ENCODE results near the gene UHRF1. TPM values are rescaled to one million over a fixed set of nuclear protein-coding genes. Genes with fewer than 3 reads are reported as not detected.

The UHRF1 gene
- polyA plus RNA-seq, 1 experiment, result 10.3 TPM

- H3K27me3 ChIP-seq (ENCODE audit: control insufficient read depth, insufficient read depth, low read length), result no peaks in the 10 kb centered on the region
- ChIA-PET CTCF (interaction anchor here (1.3 kb wide), 1 partner anchor 93 kb away, joined by 3 read pairs; no protein-coding TSS in a partner anchor), POLR2A (no interaction called here)
- TF ChIP-seq CTCF (IDR thresholded peaks at IDR 0.05; ENCODE audit: insufficient read depth, low read depth, low read length), result no peak
- H3K36me3 ChIP-seq (ENCODE audit: control insufficient read depth, insufficient read depth, low read length), result peaks cover 1% of the 10 kb centered on the region
- no peak overlapping the region for H3K4me3 ChIP-seq (ENCODE audit: low read depth, low read length)
- no peak for DNase-seq (ENCODE audit: low read depth)
These were observed 55.8 kb downstream of the UHRF1 start for GRCh38 chr19:4965061-4965460.

DNA sequence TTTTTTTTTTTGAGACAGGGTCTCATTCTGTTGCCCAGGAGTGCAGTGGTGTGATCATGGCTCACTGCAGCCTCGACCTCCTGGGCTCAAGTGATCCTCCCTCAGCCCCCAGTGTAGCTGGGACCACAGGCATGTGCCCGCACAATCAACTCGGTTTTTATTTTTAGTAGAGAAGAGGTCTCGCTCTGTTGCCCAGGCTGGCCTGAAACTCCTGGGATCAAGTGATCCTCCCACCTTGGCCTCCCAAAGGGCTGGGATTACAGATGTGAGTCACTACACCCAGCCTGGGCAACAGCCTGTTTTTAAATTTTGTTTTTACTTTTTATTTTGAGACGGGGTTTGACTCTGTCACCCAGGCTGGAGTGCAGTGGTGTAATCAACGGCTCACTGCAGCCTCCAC is 57.3 kb downstream of the UHRF1 start:
- TF ChIP-seq CTCF (IDR thresholded peaks at IDR 0.05; ENCODE audit: insufficient read depth, low read depth, low read length), result no peak
- ChIA-PET CTCF (interaction anchor here (1.0 kb wide), 1 partner anchor 157 kb away, joined by 3 read pairs; no protein-coding TSS in a partner anchor), POLR2A (no interaction called here)
- Histone ChIP-seq H3K4me3 (ENCODE audit: low read depth, low read length) (no peak overlapping the region), H3K36me3 (ENCODE audit: control insufficient read depth, insufficient read depth, low read length) (peaks cover 1% of the 10 kb centered on the region), H3K27me3 (ENCODE audit: control insufficient read depth, insufficient read depth, low read length) (no peaks in the 10 kb centered on the region)
- no peak for DNase-seq (ENCODE audit: low read depth)

- no peaks in the 10 kb centered on the region for H3K27me3 ChIP-seq (ENCODE audit: control insufficient read depth, insufficient read depth, low read length)
- CTCF ChIA-PET, result interaction anchor here (0.7 to 1.7 kb wide), 4 partner anchors 27 to 157 kb away, joined by 3 to 8 read pairs (median 4); no protein-coding TSS in a partner anchor
- POLR2A ChIA-PET, result interaction anchor here (1.2 kb wide), 1 partner anchor 11 kb away, joined by 3 read pairs; no protein-coding TSS in a partner anchor
- no peaks in the 10 kb centered on the region for H3K36me3 ChIP-seq (ENCODE audit: control insufficient read depth, insufficient read depth, low read length)
- no peak for TF ChIP-seq CTCF (IDR thresholded peaks at IDR 0.05; ENCODE audit: insufficient read depth, low read depth, low read length)
- peak overlapping the region; percentile 20 for H3K4me3 ChIP-seq (ENCODE audit: low read depth, low read length)
- DNase-seq (ENCODE audit: low read depth), result no peak
These were observed 58.6 kb downstream of the UHRF1 start for GRCh38 chr19:4967738-4968461.

DNA sequence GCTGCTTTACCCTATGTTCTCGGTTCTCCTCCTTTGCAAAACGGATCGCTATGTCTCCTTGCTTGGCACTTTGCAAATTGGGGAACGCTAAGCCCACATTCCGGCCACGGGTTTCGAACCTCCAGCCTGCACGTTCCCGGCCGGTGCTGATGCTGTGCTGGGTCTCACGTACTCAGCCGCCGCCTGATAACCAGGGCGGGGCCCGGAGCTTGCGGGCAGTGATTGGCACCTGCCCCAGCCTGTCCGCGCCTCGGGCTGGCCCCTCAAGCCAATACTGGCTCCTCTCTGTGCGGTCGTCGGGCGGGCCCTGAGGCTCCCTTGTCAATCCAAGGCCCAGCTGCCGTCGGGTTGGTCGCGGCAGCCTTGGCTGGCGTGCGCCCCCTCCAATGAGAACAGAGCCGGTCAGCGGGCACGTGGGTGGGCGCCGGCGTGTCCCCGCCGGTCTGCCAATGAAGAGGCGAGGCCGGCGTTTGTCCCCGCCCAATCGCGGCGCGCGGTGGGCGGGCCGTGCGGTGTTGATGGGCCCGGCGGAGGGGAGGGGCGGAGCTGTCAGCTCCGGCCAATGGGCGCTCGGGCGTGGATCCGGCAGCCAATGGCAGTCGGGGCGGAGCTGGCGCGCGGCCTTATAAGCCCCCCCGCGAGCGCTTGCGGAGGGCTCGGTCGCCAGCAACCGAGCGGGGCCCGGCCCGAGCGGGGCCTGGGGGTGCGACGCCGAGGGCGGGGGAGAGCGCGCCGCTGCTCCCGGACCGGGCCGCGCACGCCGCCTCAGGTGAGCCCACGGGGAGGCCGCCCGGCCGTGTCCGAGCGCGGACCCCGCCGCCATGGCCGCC is 59.4 kb downstream of the UHRF1 start, which contains the start of gene KDM4B:
Gene KDM4B (plus strand): TSS at position 652 of the 830 bp plus-strand sequence. CDS start 63,778 bp downstream, outside the sequence.
- Histone ChIP-seq H3K36me3 (ENCODE audit: control insufficient read depth, insufficient read depth, low read length) (no peaks in the 10 kb centered on the region), H3K4me3 (ENCODE audit: low read depth, low read length) (peak within 1 kb of the TSS; percentile 83), H3K27me3 (ENCODE audit: control insufficient read depth, insufficient read depth, low read length) (no peaks in the 10 kb centered on the region)
- ChIA-PET CTCF (interaction anchor here (0.6 to 1.7 kb wide), 7 partner anchors 17 to 160 kb away, joined by 3 to 8 read pairs (median 3); no protein-coding TSS in a partner anchor), POLR2A (interaction anchor here (0.7 to 1.2 kb wide), 3 partner anchors 10 to 57 kb away, joined by 3 to 6 read pairs (median 5); no protein-coding TSS in a partner anchor)
- TF ChIP-seq CTCF (IDR thresholded peaks at IDR 0.05; ENCODE audit: insufficient read depth, low read depth, low read length), result no peak
- peak; percentile 97 for DNase-seq (ENCODE audit: low read depth)

Measured in BJ (cell line).